Colonic mucosa (tissue), 4 donors: ENCODE data around the gene ADGRA1. TPM values are rescaled to one million over a fixed set of nuclear protein-coding genes. Genes with fewer than 3 reads are reported as not detected.

Experiments
- DNase-seq: peaks from one replicate; pipeline ENCODE4 v3.0.0-alpha.2; 2020
- H3K27ac ChIP-seq: fragments of 200-600 bp; one replicate; pipeline ENCODE4 v1.8.0; 2021
- H3K27me3 ChIP-seq: fragments of 200-600 bp; one replicate; pipeline ENCODE4 v1.8.0; 2021
- H3K36me3 ChIP-seq: fragments of 200-600 bp; one replicate; pipeline ENCODE4 v1.8.0; 2021
- H3K4me1 ChIP-seq: fragments of 200-600 bp; one replicate; pipeline ENCODE4 v1.8.0; 2021; ENCODE audit warnings: mild to moderate bottlenecking
- H3K4me3 ChIP-seq: fragments of 200-600 bp; one replicate; pipeline ENCODE4 v1.8.0; 2021
- H3K9ac ChIP-seq, 2 donors: one replicate each; pipeline ENCODE4 v1.7.0; 2013; ENCODE audit warnings: control low read depth in 2 of 2, low read depth in 2 of 2, low read length in 2 of 2
- H3K9me3 ChIP-seq: fragments of 200-600 bp; one replicate; pipeline ENCODE4 v1.8.0; 2021
- CTCF ChIP-seq: fragments of 200-600 bp; IDR thresholded peaks from one replicate; pipeline ENCODE4 v1.8.0; 2022; ENCODE audit warnings: antibody characterized with exemption, mild to moderate bottlenecking
- intact Hi-C: fragments of 100-400 bp; cut with DNase I; formaldehyde crosslinking; loops from one replicate; pipeline ENCODE4 v1.14.1; 2022
- total RNA-seq, 2 donors: library from RNA; stranded (reverse); fragmentation: NEBNext Ultra II Directional in 1 of 2; extraction: Animal tissue kit (Norgen Biotek cat#: 25700) in 1 of 2; gene quantifications; one replicate each; pipeline ENCODE4 v1.2.1, GENCODE V29; 2021
- donor health status: healthy.
- donor health status: DM: no; HTN: no; CAD: no.
- donor health status: DM: no; HTN: no; CAD: no.

The ADGRA1 gene
- total RNA-seq, 2 donors from 2014 or later = not detected

DNA sequence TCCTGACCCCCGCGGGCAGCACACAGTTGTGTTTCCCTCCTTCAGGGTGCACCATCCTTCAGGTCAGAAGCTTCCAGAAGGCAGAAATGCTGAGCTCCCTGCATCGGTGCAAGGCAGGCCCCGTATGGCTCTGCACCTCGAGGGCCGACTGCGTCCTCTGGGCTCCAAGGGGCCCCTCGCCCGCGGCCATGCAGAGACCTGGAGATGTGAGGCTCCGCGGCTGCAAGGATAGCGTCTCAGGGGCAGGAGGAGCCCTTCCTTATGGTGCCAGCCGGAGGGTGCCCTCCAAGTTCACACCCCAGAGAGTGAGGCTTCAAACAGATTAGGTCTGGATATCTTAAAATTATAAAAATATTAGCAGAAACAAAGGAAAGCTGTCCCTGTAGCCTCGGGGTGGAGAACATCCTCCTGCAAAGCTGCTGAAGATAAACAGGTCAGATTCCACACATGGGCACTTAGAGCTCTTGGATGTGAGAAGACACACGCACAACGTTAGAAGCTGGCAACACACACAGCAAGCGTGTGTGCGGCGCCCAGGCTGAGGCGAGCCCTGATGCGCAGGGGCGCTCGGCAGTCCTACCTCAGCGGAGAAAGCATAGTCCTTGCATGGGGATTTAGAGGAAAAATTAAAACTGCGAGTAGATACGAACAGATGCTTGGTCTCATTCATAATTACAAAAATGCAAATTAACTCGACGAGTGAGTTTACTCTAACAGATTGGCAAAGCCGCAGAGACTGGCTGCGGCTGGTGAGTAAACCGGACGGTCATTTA, 92.7 kb downstream of the ADGRA1 start:
- H3K9ac ChIP-seq = no peak overlapping the region
- DNase-seq = no peak
- no peak overlapping the region for H3K4me3 ChIP-seq
- no peaks in the 10 kb centered on the region for H3K9me3 ChIP-seq
- intact Hi-C loops = no loop called here
- TF ChIP-seq CTCF = no peak
- H3K27ac ChIP-seq = no peak overlapping the region
- no peaks in the 10 kb centered on the region for H3K36me3 ChIP-seq
- no peaks in the 10 kb centered on the region for H3K27me3 ChIP-seq
- no peaks in the 10 kb centered on the region for H3K4me1 ChIP-seq

DNA sequence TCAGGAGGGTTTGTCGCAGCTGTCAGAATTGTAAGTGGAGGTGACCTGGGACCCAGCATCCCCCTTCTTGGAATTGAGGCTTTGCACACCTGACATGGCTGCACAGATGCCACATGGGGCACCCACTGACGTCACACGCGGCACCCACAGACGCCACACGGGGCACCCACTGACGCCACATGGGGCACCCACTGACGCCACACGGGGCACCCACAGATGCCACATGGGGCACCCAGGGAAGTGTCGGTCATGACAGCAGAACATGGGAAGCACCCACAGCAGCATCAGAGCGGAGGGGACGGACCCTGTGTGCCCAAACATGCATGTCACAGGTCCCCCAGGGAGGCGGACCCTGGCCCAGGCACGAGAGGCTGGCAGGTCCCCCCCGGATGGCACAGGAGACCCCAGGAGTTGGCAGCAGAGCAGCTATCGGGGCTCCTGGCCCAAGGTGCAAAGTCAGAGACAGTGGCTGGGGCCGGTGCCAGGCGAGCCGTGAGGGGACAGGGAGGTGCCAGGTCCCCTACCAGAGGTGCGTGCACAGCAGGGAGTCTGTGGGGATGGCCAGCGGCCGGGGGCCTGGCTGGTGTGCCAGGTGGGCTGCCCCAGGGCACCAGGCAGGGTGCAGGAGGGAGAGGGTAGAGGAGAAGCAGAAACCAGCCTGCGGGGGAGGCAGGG, 93.4 kb downstream of the ADGRA1 start:
- no peak overlapping the region for H3K4me3 ChIP-seq
- H3K36me3 ChIP-seq = no peaks in the 10 kb centered on the region
- no peaks in the 10 kb centered on the region for H3K4me1 ChIP-seq
- no peak for DNase-seq
- H3K27me3 ChIP-seq = no peaks in the 10 kb centered on the region
- H3K9ac ChIP-seq = no peak overlapping the region
- no peak for TF ChIP-seq CTCF
- H3K9me3 ChIP-seq = no peaks in the 10 kb centered on the region
- no peak overlapping the region for H3K27ac ChIP-seq
- intact Hi-C loops = no loop called here

Other genes starting within 250 kb of the ADGRA1 start
- under 1 TPM in 1 of 2 donors, not detected in 1; 0.13 TPM for gene CFAP46, start 145.4 kb upstream of the ADGRA1 start, total RNA-seq
- under 1 TPM; 0.29 to 0.32 TPM for gene KNDC1, start 72.3 kb downstream of the ADGRA1 start, total RNA-seq
- gene UTF1, start 142.3 kb downstream of the ADGRA1 start, total RNA-seq = not detected
- gene VENTX, start 149.9 kb downstream of the ADGRA1 start, total RNA-seq = under 1 TPM; 0.15 to 0.24 TPM
- 1 to 10 TPM; 3.7 to 5.7 TPM for gene ADAM8, start 188.9 kb downstream of the ADGRA1 start, total RNA-seq
- 10 to 100 TPM; 64.7 to 67.5 TPM for gene TUBGCP2, start 220.9 kb downstream of the ADGRA1 start, total RNA-seq
- 10 to 100 TPM; 53.9 to 78.2 TPM for gene ZNF511, start 221.0 kb downstream of the ADGRA1 start, total RNA-seq
- gene CALY, start 249.0 kb downstream of the ADGRA1 start, total RNA-seq = 1 to 10 TPM in 1 of 2 donors, not detected in 1; 1.6 TPM